Psoas muscle (tissue), 8 donors: ENCODE measurements around the gene GCDH. TPM values are rescaled to one million over a fixed set of nuclear protein-coding genes. Genes with fewer than 3 reads are reported as not detected.
"Not testable (repeated sequence)": the region's sequence is repeated elsewhere in the genome, so short reads cannot be mapped to it uniquely, and the experiment has no call there.

Source experiments
- ATAC-seq, 4 donors: fragments of 200-7000 bp; cut with Tn5 transposase; one replicate each; pipeline ENCODE4 v1.9.1; 2020; ENCODE audit warnings: moderate library complexity in 3 of 4, mild to moderate bottlenecking in 2 of 4
- DNase-seq, 2 donors: peaks; one replicate each; pipeline ENCODE4 v3.0.0-alpha.2; 2020
- H3K27ac ChIP-seq: fragments of 200-600 bp; one replicate; pipeline ENCODE4 v1.8.0; 2022
- H3K27me3 ChIP-seq, 3 donors: fragments of 200-600 bp in 1 of 3; one replicate each; pipeline versions ENCODE4 v1.6.1 to v1.8.0; 2013 to 2022; ENCODE audit warnings: low read length in 2 of 3, mild to moderate bottlenecking in 2 of 3, moderate library complexity in 1 of 3; ENCODE audit not compliant: insufficient read depth in 3 of 3
- H3K36me3 ChIP-seq, 2 donors: fragments of 200-600 bp in 1 of 2; one replicate each; pipeline versions ENCODE4 v1.6.1 to v1.8.0; 2013 to 2022; ENCODE audit warnings: low read depth in 1 of 2, mild to moderate bottlenecking in 1 of 2, moderate library complexity in 1 of 2; ENCODE audit not compliant: insufficient read depth in 1 of 2
- H3K4me1 ChIP-seq: fragments of 200-600 bp; one replicate; pipeline ENCODE4 v1.8.0; 2022
- H3K4me3 ChIP-seq: fragments of 200-600 bp; one replicate; pipeline ENCODE4 v1.8.0; 2022; ENCODE audit warnings: mild to moderate bottlenecking
- H3K9me3 ChIP-seq: fragments of 200-600 bp; one replicate; pipeline ENCODE4 v1.8.0; 2022
- CTCF ChIP-seq: fragments of 200-600 bp; IDR thresholded peaks from one replicate; pipeline ENCODE4 v1.8.0; 2022; ENCODE audit warnings: antibody characterized with exemption
- WGBS, 3 donors: extraction: QIAGEN DNeasy Blood & Tissue Kit; methylation state at CpG; one replicate each; pipeline versions ENCODE4 v1.1.6 to v1.1.7; 2013; 5-methylcytosine and 5-hydroxymethylcytosine counted together
- intact Hi-C, 2 donors: fragments of 100-400 bp; cut with DNase I; formaldehyde crosslinking; loops; one replicate each; pipeline versions ENCODE4 v1.11.0 to v1.14.2; 2022
- long read RNA-seq, 2 donors: library from polyadenylated mRNA; unstranded; transcript quantifications; one replicate each; pipeline ENCODE4 v2.0.0, GENCODE V29; 2021
- polyA plus RNA-seq, 3 donors: library from polyadenylated mRNA; stranded (reverse); fragments of 200-250 nt; gene quantifications; one replicate each; pipeline ENCODE4 v1.2.3, GENCODE V29; 2013
- total RNA-seq, 4 donors: library from RNA; stranded (reverse); fragmentation: NEBNext Ultra II Directional in 2 of 4; extraction: Animal tissue kit (Norgen Biotek cat#: 25700) in 2 of 4; gene quantifications; one replicate each; pipeline versions ENCODE4 v1.2.1 to v1.2.4, GENCODE V29; 2021 to 2023
- donor health status: healthy with polysubstance abuse.
- donor health status: DM: no; HTN: no; CAD: no; lungs with moderate emphysema.
- donor health status: Bipolar disorder and iron deficiency.
- donor health status: healthy.
- donor health status: DM: yes; HTN: yes; CAD: no.
- donor health status: DM: no; HTN: no; CAD: no.
- donor health status: DM: no; HTN: no; CAD: no.
- donor health status: DM: yes; HTN: yes; CAD: no.

Gene GCDH
- total RNA-seq, result 10 to 100 TPM; 18.9 to 45.2 (median 31.2) TPM
- polyA plus RNA-seq, result 10 to 100 TPM; 21.1 to 28.8 (median 21.9) TPM
- long read RNA-seq, donor 1, transcript GCDH-201 (12 exons, 1,956 nt), result major isoform, 35 of 52 reads
- long read RNA-seq, donor 1, partial matches to known transcripts, result 7 of 52 reads
- long read RNA-seq, donor 1, other reads (novel, unspliced or antisense), result 7 of 52 reads
- long read RNA-seq, donor 2, transcript GCDH-201 (12 exons, 1,956 nt), result major isoform, 18 of 26 reads
- long read RNA-seq, donor 2, partial matches to known transcripts, result 2 of 26 reads
- long read RNA-seq, donor 2, other reads (novel, unspliced or antisense), result 5 of 26 reads

GRCh38 chr19:12890787-12891552 lies at the start of gene GCDH:
Gene GCDH, plus strand, starts transcription at chr19:12891160. Its CDS starts 145 bp downstream, at chr19:12891305.
- Histone ChIP-seq H3K27ac (peak within 1 kb of the TSS; percentile 86), H3K4me3 (peak within 1 kb of the TSS; percentile 98), H3K27me3 (no peaks in the 10 kb centered on the region), H3K4me1 (peaks cover 7% of the 10 kb centered on the region), H3K9me3 (no peaks in the 10 kb centered on the region), H3K36me3 (peaks cover 0 to 27% of the 10 kb centered on the region in 2 donors)
- peak; percentile 96 to 98 for DNase-seq
- WGBS, 3 donors, result 0 to 1% (median 0%) methylated on average over 49 of the region's 49 CpGs
- TF ChIP-seq CTCF, result no peak
- intact Hi-C loops, result loop anchor here in 1 of 2 donors (5.0 kb wide), 1 partner anchor 66 kb away; the partner anchor contains the start of gene GADD45GIP1
- ATAC-seq, result peak; percentile 98 to 99 (median 99)

DNA sequence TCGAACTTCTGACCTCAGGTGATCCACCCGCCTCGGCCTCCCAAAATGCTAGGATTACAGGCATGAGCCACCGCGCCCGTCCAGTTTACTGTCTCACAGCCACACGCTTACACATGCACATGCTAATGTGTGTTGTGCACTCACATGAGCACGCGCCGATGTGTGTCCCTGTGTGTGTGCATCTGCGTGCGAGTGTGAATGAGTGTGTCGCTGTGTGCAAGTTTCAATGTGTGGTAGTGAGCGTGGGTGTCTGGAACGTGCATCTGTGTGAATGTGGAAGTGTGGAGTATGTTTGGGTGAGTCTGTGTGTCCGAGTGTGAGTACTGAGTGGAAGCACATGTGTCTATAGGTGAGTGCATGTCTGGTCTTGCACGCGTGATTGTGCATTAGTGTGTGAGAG lies 48.4 kb upstream of the GCDH start:
- Histone ChIP-seq H3K9me3 (no peaks in the 10 kb centered on the region), H3K36me3 (no peaks in the 10 kb centered on the region), H3K4me1 (peaks cover 9% of the 10 kb centered on the region), H3K27me3 (peaks cover 0 to 69% (median 25%) of the 10 kb centered on the region in 3 donors), H3K4me3 (no peak overlapping the region), H3K27ac (no peak overlapping the region)
- peak in 1 of 2 donors; percentile 23 for DNase-seq
- ATAC-seq, result no peak
- intact Hi-C loops, result loop anchor here in 1 of 2 donors (5.0 kb wide), 1 partner anchor 35 kb away; the partner anchor contains the start of gene RNASEH2A
- WGBS, 3 donors, result 88 to 92% (median 89%) methylated on average over 18 of the region's 18 CpGs
- TF ChIP-seq CTCF, result no peak

GRCh38 chr19:12843328-12843727 lies 47.6 kb upstream of the GCDH start:
- no peaks in the 10 kb centered on the region for H3K36me3 ChIP-seq
- no peak overlapping the region for H3K4me3 ChIP-seq
- no peaks in the 10 kb centered on the region for H3K9me3 ChIP-seq
- DNase-seq (peak in 1 of 2 donors; percentile 51), ATAC-seq (no peak)
- no peak for TF ChIP-seq CTCF
- 71 to 79% (median 75%) methylated on average over 11 of the region's 11 CpGs for WGBS, 3 donors
- intact Hi-C loops, result loop anchor here in 1 of 2 donors (5.0 kb wide), 1 partner anchor 36 kb away; the partner anchor contains the start of gene RNASEH2A
- H3K4me1 ChIP-seq, result peaks cover 12% of the 10 kb centered on the region
- H3K27me3 ChIP-seq, result peaks cover 0 to 62% (median 21%) of the 10 kb centered on the region in 3 donors
- H3K27ac ChIP-seq, result no peak overlapping the region

- 81 to 91% (median 82%) methylated on average over 3 of the region's 3 CpGs for WGBS, 3 donors
- no peaks in the 10 kb centered on the region for H3K9me3 ChIP-seq
- DNase-seq, result peak in 1 of 2 donors; percentile 10
- intact Hi-C loops, result loop anchor here in 1 of 2 donors (5.0 kb wide), 1 partner anchor 37 kb away; the partner anchor contains the start of gene RNASEH2A
- no peak for ATAC-seq
- TF ChIP-seq CTCF, result no peak
- peaks cover 12% of the 10 kb centered on the region for H3K4me1 ChIP-seq
- H3K4me3 ChIP-seq, result no peak overlapping the region
- H3K27ac ChIP-seq, result no peak overlapping the region
- no peaks in the 10 kb centered on the region for H3K36me3 ChIP-seq
- peaks cover 0 to 54% (median 12%) of the 10 kb centered on the region in 3 donors for H3K27me3 ChIP-seq
Measured at GRCh38 chr19:12843999-12844732, 46.8 kb upstream of the GCDH start.

GRCh38 chr19:12846613-12847012 lies 44.3 kb upstream of the GCDH start:
- not testable (repeated sequence) for H3K9me3 ChIP-seq, H3K36me3 ChIP-seq, H3K4me3 ChIP-seq, H3K4me1 ChIP-seq, H3K27ac ChIP-seq, ATAC-seq
- peaks cover 0 to 29% (median 2%) of the 10 kb centered on the region in 3 donors for H3K27me3 ChIP-seq
- intact Hi-C loops, result loop anchor here (2.0 to 5.0 kb wide), 4 partner anchors 74 to 169 kb away; partner anchors contain the start of gene TNPO2 (in 1 of the 2)
- peak in 1 of 2 donors; percentile 25 for DNase-seq
- 79 to 83% (median 82%) methylated on average over 7 of the region's 7 CpGs for WGBS, 3 donors
